Fibroblast of skin of left biceps (primary cell): ENCODE results near the gene FAU.

Experiments
- DNase-seq, 2 experiments: peaks; one replicate each; pipeline ENCODE4 v3.0.0-alpha.2; 2013; ENCODE audit warnings: low read depth in 2 of 2

Gene FAU

DNA sequence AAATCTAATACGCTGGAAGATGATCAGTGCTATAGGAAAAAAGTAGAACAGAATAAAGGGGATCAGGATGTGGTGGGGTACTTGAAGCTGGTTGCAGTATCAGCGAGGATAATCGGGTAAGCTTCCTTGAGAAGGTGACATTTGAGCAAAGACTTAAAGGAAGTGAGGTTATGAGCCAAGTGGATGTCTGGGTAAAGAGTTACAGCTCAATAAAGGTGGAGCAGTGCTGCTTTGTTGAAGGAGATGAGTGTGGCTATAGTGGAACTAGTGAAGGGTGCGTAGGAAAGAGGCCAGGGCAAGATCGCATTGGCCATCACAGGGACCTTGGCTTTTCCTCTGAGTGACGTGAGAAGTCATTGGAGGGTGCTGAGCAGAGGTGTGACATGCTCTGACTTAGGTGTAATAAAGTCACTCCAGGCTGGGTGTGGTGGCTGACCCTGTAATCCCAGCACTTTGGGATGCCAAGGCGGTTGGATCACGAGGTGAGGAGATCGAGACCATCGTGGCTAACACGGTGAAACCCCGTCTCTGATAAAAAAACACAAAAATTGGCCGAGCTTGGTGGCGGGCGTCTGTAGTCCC is 14.7 kb upstream of the FAU start:
- DNase-seq = no peak

DNA sequence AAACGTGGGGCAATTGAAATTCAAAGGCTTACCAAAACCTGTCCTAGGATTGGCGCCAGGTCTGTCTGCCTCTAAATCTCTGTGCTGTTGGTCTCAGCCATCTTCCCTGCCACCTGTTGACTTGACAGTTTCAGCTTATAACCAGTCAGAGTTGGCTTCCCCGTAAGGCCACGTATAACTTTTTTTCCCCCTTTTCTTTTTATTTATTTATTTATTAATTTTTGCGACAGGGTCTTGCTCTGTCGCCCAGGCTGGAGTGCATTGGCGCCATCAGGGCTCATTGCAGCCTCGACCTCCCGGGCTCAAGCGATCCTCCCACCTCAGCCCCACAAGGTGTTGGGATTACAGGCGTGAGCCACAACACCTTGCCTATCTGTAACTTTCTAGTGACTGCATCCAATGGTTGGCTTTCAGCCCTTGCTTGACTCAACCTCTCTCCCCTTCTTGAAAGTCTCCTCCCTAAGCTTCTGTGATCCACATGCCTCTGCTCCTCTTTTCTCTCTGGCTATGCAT is 13.8 kb upstream of the FAU start:
- DNase-seq = no peak

DNA sequence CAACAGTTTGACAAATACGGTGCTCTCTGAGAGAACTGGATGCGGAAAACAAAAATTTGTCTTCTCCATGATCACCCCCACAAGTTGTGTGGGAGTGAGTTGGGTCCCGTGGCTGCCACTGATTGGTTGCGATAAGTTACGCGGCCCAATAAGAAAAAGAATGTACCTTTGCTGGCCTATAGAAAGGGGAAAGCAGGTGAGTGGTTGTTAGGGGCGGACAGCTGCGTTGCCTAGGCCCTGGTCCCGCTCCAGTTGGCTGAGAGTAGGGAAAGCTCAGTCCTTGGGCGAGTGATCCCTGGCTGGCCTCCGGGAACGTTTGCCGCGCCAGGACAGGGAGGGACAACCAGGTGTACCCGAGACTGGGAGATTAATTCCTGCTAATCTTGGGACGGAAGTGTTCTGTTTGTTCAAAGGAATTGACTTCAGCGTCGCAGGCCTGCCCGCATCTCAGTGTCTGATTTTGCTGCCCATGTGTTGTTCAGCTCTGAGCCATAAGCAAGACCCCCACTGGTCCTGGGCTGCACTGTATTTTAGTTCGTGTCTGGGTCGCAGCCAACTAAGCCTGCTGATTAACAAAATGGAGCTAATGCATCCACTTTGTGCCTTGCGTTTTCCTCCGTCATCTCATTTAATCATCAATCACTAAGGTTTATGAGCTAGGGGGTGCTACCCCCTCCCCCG is 13.2 kb upstream of the FAU start:
- DNase-seq = peak; percentile 90 to 92

GRCh38 chr11:65134240-65134951 is 12.5 kb upstream of the FAU start, which contains the start of gene SYVN1:
Gene SYVN1, minus strand, starts transcription at chr11:65134519. Its CDS starts 918 bp downstream, at chr11:65133601.
- peak; percentile 66 to 67 for DNase-seq

GRCh38 chr11:65133724-65134123 is 11.8 kb upstream of the FAU start:
- no peak for DNase-seq

- no peak for DNase-seq
These were observed 11.2 kb upstream of the FAU start for GRCh38 chr11:65132988-65133700.

GRCh38 chr11:65132238-65132987 is 10.5 kb upstream of the FAU start:
- DNase-seq = no peak

GRCh38 chr11:65131895-65132237 is 9.9 kb upstream of the FAU start:
- DNase-seq = no peak

DNA sequence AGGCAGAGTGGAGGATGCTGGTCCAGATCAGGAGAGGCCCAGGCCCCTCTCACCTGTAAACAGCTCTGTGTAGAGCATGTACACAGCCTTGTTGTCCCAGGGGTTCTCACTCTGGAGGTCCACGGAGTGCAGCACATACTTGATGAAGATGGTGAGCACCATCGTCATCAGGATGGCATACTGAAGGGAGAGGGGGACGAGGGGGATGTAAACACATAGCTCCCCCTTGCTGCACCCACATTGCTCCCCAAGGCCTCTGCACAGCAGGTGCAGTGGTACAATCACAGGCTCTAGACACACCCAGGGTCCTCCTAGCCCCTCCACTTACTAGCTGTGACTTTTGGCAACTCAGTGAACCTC is 9.5 kb upstream of the FAU start:
- DNase-seq = no peak

DNA sequence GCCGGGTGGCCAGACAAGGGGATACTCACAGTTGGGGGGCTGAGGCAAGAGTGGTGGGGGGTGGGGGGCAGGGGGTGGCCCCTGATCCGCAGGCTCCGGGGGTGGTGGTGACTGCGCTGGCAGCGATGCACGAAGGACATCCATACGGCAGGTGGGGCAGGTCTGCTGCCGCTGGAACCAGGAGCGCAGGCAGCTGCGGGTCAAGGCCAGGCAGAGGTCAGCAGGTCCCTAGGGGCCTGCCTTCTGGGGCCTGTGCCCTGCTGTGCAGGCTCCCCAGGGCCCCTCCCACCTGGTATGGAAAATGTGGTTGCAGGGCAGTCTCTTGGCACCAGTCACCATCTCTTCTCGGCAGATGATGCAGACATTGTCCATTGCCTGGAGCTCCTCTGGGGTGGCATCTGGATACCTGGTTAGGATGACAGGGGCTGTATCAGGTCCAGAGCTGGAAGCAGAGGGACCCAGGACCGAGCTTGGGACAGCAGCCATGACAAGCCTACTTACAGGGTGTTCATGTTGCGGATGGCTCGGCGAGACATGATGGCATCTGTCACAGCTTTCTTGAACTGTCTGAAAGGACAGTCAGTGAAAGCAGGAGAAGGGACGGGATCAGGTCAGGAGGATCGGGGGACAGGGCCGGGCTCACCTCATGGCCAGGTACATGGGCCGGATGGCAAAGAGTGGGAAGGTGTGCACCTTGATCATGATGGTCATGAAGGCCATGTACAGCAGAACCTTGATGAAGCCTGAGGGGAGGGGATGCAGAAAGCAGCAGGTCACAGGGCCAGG is 8.9 kb upstream of the FAU start:
- DNase-seq = no peak

GRCh38 chr11:65129649-65130441 is 7.9 kb upstream of the FAU start:
- no peak for DNase-seq

DNA sequence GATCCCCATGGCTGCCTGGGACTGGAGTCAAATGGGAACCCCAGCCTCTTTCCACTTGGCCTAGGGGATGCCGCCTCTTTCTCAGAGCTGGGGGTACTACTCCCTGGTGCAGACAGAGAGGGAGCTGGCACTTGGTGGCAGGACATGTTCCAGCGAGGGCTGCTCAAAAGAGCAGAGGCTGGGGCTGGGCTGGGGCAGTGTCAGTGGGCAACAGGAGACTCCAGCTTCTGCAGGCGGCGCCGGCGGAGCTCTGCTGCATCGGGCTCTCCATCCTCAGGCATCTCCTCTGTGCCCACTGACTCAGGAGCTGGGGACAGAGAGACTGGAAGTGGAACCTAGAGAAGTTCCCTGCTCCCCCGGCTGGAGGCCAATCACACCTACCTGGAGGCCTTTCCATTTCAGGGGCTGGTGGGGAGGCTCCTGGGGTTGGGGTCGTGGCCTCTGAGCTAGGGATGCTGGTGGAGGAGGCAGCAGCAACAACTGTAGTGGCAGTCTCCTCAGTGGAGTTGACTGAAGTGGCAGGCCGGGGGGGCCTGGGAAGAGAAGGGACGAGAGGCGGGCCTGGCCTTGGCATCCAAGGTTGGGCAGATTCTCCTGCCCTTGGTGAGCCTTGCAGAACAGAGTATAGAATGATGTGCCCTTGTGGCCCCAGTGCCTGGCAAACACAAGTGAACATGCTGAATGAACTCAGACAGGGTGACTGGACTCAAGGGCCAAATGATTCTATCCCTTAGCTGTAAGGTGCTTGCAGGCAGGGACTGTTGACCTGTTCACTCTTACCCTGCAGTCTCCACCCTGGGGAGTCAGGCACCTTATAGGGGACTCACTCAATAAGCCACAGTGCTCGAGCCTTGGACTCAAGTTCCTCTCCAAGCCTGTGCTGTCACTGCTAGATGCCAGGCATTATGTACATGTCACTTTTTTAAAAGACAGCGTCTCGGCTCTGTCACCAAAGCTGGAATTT is 6.5 kb upstream of the FAU start:
- no peak for DNase-seq

DNA sequence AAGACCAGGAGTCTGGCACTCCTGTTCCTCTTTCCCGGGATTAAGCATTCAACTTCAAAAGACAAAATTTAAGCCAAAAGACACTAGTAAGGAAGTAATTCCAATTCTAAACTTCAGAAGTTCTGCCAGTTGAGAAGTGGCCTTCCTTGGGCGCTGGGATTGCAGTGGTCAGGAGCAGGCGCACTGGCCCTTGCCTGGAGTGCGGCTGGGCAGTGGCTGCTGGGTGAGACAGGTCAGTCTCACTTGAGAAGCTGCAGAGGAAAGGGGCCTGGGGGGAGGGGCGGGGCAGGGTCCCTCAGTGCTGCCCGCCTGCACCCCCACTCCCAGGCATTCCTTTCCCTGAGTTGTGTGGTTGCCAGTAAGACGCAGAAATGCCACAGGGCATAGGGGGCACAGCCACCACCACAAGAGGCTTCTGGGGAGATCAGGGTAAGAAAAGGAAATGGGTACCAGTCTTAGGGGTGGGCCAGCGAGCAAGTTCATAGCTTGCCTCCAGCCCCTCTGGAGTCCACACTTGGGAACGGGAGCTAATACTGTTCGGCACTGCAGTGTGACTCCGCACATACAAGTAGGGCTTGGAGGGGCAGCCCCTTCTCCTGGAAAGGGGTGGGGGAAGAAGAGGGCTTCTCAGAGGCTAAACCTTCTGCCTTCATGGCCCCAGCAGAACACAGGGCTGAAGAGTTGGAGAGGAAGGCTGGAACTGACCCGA is 5.7 kb upstream of the FAU start:
- DNase-seq = no peak

DNA sequence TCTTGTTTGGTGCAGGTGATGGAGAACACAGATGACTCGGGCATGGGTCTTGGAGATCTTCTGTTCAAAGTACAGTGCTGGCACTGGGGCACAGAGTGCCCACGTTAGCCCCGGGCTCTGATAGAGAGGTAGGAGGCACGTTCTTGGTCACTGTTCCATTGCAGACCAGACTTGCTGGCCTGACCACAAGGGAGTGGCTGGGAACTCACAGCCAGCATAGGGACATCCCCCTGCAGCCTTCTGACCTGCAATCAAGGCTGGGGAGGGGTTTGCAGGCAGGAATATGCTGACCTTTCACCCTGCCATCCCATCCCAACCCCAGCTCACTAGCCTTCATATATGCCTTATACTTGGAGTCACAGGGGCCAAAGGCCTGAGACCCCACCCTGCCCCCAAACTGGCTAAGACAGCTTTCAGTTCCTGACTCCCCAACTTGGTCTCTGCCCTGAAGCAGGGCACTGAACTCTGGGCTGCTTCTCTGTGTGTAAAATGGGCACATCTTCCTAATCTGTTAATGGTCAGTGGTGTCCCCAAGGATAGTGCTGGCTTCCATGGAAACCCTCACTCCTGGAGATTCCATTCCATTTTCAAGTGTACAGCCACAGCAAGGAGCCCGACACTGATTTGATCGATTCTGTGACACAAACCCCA is 4.8 kb upstream of the FAU start:
- DNase-seq = no peak

- DNase-seq = no peak
These were observed 3.5 kb upstream of the FAU start for GRCh38 chr11:65125197-65126056.

- no peak for DNase-seq
These were observed 2.7 kb upstream of the FAU start for GRCh38 chr11:65124480-65125196.
